ENCODE data around the gene CRYGC.

- TF ChIP-seq CTCF (IDR thresholded peaks at IDR 0.05; ENCODE audit: control extremely low read depth in 1 of 3, insufficient read depth in 1 of 3, low read depth in 1 of 3, low read length in 3 of 3), result no peak
- no peak for TF ChIP-seq TAF1 (IDR thresholded peaks at IDR 0.05; ENCODE audit: low read depth, low read length)
- no peak for TF ChIP-seq EZH2 (IDR thresholded peaks at IDR 0.05; ENCODE audit: low read depth, low read length, severe bottlenecking)
- no peak for TF ChIP-seq TBP (IDR thresholded peaks at IDR 0.05; ENCODE audit: low read depth, low read length)
- no peak for TF ChIP-seq POLR2AphosphoS5 (IDR thresholded peaks at IDR 0.05; ENCODE audit: low read depth, low read length)
- TF ChIP-seq SP1 (IDR thresholded peaks at IDR 0.05; ENCODE audit: low read depth, low read length), result no peak
- TF ChIP-seq MAX (IDR thresholded peaks at IDR 0.05), result no peak
- TF ChIP-seq, protein P1, sequence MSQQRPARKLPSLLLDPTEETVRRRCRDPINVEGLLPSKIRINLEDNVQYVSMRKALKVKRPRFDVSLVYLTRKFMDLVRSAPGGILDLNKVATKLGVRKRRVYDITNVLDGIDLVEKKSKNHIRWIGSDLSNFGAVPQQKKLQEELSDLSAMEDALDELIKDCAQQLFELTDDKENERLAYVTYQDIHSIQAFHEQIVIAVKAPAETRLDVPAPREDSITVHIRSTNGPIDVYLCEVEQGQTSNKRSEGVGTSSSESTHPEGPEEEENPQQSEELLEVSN (IDR thresholded peaks at IDR 0.05), result no peak
- TF ChIP-seq EGR1 (IDR thresholded peaks at IDR 0.05; ENCODE audit: borderline replicate concordance, low read depth, low read length), result no peak
- no peak for TF ChIP-seq RAD21 (IDR thresholded peaks at IDR 0.05 in 1 of 2, conservative IDR thresholded peaks at IDR 0.05 in 1 of 2; ENCODE audit: low read depth in 2 of 2, low read length in 2 of 2)
- TF ChIP-seq POLR2A (IDR thresholded peaks at IDR 0.05; ENCODE audit: control extremely low read depth in 1 of 2, low read depth in 2 of 2, low read length in 2 of 2), result no peak
- no peak for TF ChIP-seq CREB1 (IDR thresholded peaks at IDR 0.05)
- TF ChIP-seq JUN (IDR thresholded peaks at IDR 0.05; ENCODE audit: low read depth, low read length), result no peak
- no peak for TF ChIP-seq TEAD4 (IDR thresholded peaks at IDR 0.05; ENCODE audit: low read depth, low read length)
Measured at GRCh38 chr2:208164951-208165755, 35.5 kb upstream of the CRYGC start.

Measured in H1 (cell line).